Measurements from ENCODE around the gene ITIH4. TPM values are rescaled to one million over a fixed set of nuclear protein-coding genes. Genes with fewer than 3 reads are reported as not detected.

The ITIH4 gene
- total RNA-seq, 1 experiment from 2014 or later, result 0.80 TPM

GRCh38 chr3:52879090-52879489 is 48.6 kb upstream of the ITIH4 start:
- ATAC-seq, result no peak; the same call in 1 of the 2 replicates
- no peaks in the 10 kb centered on the region for H3F3A ChIP-seq (ENCODE audit: low read length, unreplicated experiment)
- H3K9me3 ChIP-seq (ENCODE audit: low read length), result no peaks in the 10 kb centered on the region
- H3K9me2 ChIP-seq (replicated peaks; ENCODE audit: low read length), result no peaks in the 10 kb centered on the region
- H3K4me2 ChIP-seq (ENCODE audit: low read length), result no peak overlapping the region
- no peaks in the 10 kb centered on the region for H3K36me3 ChIP-seq (ENCODE audit: low read depth, low read length)
- DNase-seq, result no peak
- H4K20me1 ChIP-seq (ENCODE audit: low read length), result no peaks in the 10 kb centered on the region
- H3K27ac ChIP-seq (ENCODE audit: low read length), result no peak overlapping the region
- intact Hi-C loops (cut with micrococcal nuclease), result no loop called here
- no peaks in the 10 kb centered on the region for H3K79me2 ChIP-seq (ENCODE audit: low read length)
- H3K27me3 ChIP-seq (ENCODE audit: low read length), result no peaks in the 10 kb centered on the region
- no peak overlapping the region for H2AFZ ChIP-seq (ENCODE audit: low read length)
- POLR2A ChIA-PET (ENCODE audit: unreplicated experiment), result no interaction called here
- TF ChIP-seq EZH2 (IDR thresholded peaks at IDR 0.05; ENCODE audit: low read length, unreplicated experiment) (no peak), CTCF (conservative IDR thresholded peaks at IDR 0.05; ENCODE audit: low read depth, low read length) (no peak; the same call in 1 of the 2 replicates)
- CTCF ChIA-PET, result no interaction called here
- H3K4me1 ChIP-seq (ENCODE audit: insufficient read depth, low read length), result peaks cover 2% of the 10 kb centered on the region; the same call in 1 of the 2 replicates
- H3K4me3 ChIP-seq (ENCODE audit: low read length), result no peak overlapping the region
- no peak overlapping the region for H3K9ac ChIP-seq (ENCODE audit: low read length)
- BruUV-seq (replicated peaks), result no TSS peak

- ATAC-seq (no peak), DNase-seq (no peak)
- Histone ChIP-seq H4K20me1 (ENCODE audit: low read length) (peaks cover 3% of the 10 kb centered on the region; the same call in 1 of the 2 replicates), H3K4me1 (ENCODE audit: insufficient read depth, low read length) (peaks cover 9% of the 10 kb centered on the region; the same call in 1 of the 2 replicates), H3K4me2 (ENCODE audit: low read length) (no peak overlapping the region), H3K79me2 (ENCODE audit: low read length) (no peaks in the 10 kb centered on the region), H3K9me3 (ENCODE audit: low read length) (no peaks in the 10 kb centered on the region), H3F3A (ENCODE audit: low read length, unreplicated experiment) (no peaks in the 10 kb centered on the region), H3K27me3 (ENCODE audit: low read length) (no peaks in the 10 kb centered on the region), H2AFZ (ENCODE audit: low read length) (no peak overlapping the region), H3K27ac (ENCODE audit: low read length) (no peak overlapping the region), H3K4me3 (ENCODE audit: low read length) (no peak overlapping the region), H3K36me3 (ENCODE audit: low read depth, low read length) (no peaks in the 10 kb centered on the region), H3K9me2 (replicated peaks; ENCODE audit: low read length) (no peaks in the 10 kb centered on the region), H3K9ac (ENCODE audit: low read length) (no peak overlapping the region)
- ChIA-PET POLR2A (ENCODE audit: unreplicated experiment) (no interaction called here), CTCF (no interaction called here)
- intact Hi-C loops (cut with micrococcal nuclease), result no loop called here
- BruUV-seq (replicated peaks), result no TSS peak
- TF ChIP-seq EZH2phosphoT487 (IDR thresholded peaks at IDR 0.05; ENCODE audit: borderline replicate concordance, low read length) (no peak), CTCF (conservative IDR thresholded peaks at IDR 0.05; ENCODE audit: low read depth, low read length) (no peak), EZH2 (IDR thresholded peaks at IDR 0.05; ENCODE audit: low read length, unreplicated experiment) (no peak)
Measured at GRCh38 chr3:52877085-52877484, 46.6 kb upstream of the ITIH4 start.

- TF ChIP-seq CTCF (conservative IDR thresholded peaks at IDR 0.05; ENCODE audit: low read depth, low read length) (no peak), EZH2 (IDR thresholded peaks at IDR 0.05; ENCODE audit: low read length, unreplicated experiment) (no peak), EZH2phosphoT487 (IDR thresholded peaks at IDR 0.05; ENCODE audit: borderline replicate concordance, low read length) (no peak)
- ChIA-PET POLR2A (ENCODE audit: unreplicated experiment) (no interaction called here), CTCF (no interaction called here)
- DNase-seq (no peak), ATAC-seq (no peak)
- Histone ChIP-seq H3K4me1 (ENCODE audit: insufficient read depth, low read length) (peaks cover 9% of the 10 kb centered on the region; the same call in 1 of the 2 replicates), H3K27ac (ENCODE audit: low read length) (no peak overlapping the region), H3K9me2 (replicated peaks; ENCODE audit: low read length) (no peaks in the 10 kb centered on the region), H3K36me3 (ENCODE audit: low read depth, low read length) (no peaks in the 10 kb centered on the region), H2AFZ (ENCODE audit: low read length) (no peak overlapping the region), H3K4me3 (ENCODE audit: low read length) (no peak overlapping the region), H3F3A (ENCODE audit: low read length, unreplicated experiment) (no peaks in the 10 kb centered on the region), H3K4me2 (ENCODE audit: low read length) (no peak overlapping the region), H4K20me1 (ENCODE audit: low read length) (peaks cover 3% of the 10 kb centered on the region; the same call in 1 of the 2 replicates), H3K9ac (ENCODE audit: low read length) (no peak overlapping the region), H3K27me3 (ENCODE audit: low read length) (no peaks in the 10 kb centered on the region), H3K79me2 (ENCODE audit: low read length) (no peaks in the 10 kb centered on the region), H3K9me3 (ENCODE audit: low read length) (no peaks in the 10 kb centered on the region)
- intact Hi-C loops (cut with micrococcal nuclease), result no loop called here
- BruUV-seq (replicated peaks), result no TSS peak
Measured at GRCh38 chr3:52874864-52875587, 44.6 kb upstream of the ITIH4 start.

All from PC-3 (cell line).